Ovary (tissue), 3 donors: Measurements from ENCODE around the gene PCDHB9.

ENCODE experiments used
- EP300 ChIP-seq: sonication (generic); formaldehyde crosslinking; IDR thresholded peaks from one replicate; pipeline ENCODE4 v1.6.1; 2017; ENCODE audit warnings: antibody characterized with exemption
- POLR2A ChIP-seq: fragments of 450-650 bp; IDR thresholded peaks from one replicate; pipeline ENCODE4 v1.6.1; 2017; ENCODE audit warnings: antibody characterized with exemption, mild to moderate bottlenecking, moderate library complexity
- TF ChIP-seq, protein P1 (sequence below), 3 donors: fragments of 450-650 bp in 2 of 3; fragments of 200-600 bp in 1 of 3; IDR thresholded peaks; one replicate each; pipeline versions ENCODE4 v1.5.1 to v1.8.0; 2016 to 2022; ENCODE audit warnings: antibody characterized with exemption in 3 of 3, mild to moderate bottlenecking in 1 of 3
- donor health status: DM: no; HTN: no; CAD: no.

GRCh38 chr5:141192110-141192725 lies 5.3 kb downstream of the PCDHB9 start, which contains the start of gene PCDHB10:
- TF ChIP-seq, protein P1, sequence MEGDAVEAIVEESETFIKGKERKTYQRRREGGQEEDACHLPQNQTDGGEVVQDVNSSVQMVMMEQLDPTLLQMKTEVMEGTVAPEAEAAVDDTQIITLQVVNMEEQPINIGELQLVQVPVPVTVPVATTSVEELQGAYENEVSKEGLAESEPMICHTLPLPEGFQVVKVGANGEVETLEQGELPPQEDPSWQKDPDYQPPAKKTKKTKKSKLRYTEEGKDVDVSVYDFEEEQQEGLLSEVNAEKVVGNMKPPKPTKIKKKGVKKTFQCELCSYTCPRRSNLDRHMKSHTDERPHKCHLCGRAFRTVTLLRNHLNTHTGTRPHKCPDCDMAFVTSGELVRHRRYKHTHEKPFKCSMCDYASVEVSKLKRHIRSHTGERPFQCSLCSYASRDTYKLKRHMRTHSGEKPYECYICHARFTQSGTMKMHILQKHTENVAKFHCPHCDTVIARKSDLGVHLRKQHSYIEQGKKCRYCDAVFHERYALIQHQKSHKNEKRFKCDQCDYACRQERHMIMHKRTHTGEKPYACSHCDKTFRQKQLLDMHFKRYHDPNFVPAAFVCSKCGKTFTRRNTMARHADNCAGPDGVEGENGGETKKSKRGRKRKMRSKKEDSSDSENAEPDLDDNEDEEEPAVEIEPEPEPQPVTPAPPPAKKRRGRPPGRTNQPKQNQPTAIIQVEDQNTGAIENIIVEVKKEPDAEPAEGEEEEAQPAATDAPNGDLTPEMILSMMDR (IDR thresholded peaks at IDR 0.05): no peak
- TF ChIP-seq POLR2A (no peak), EP300 (no peak)
